IMR-90 (cell line): Measurements from ENCODE around the gene DNMT3A. TPM values are rescaled to one million over a fixed set of nuclear protein-coding genes. Genes with fewer than 3 reads are reported as not detected.
A peak's percentile ranks its signal among the peaks of the same experiment; 100 is the strongest.

Experiments used
- ATAC-seq: fragments of 200-7000 bp; cut with Tn5 transposase; 2 replicates; pipeline ENCODE4 v1.9.1; 2020; ENCODE audit warnings: low read depth, mild to moderate bottlenecking, moderate library complexity
- BruUV-seq: library from RNA; stranded (reverse); fragments of 400-500 nt; replicated peaks from 2 replicates; lab custom pipeline; 2021; lab: Mats Ljungman, UMichigan
- CTCF ChIA-PET: fragments of 300-600 bp; formaldehyde crosslinking; extraction: SDS; loops from one replicate; lab custom pipeline; 2021; ENCODE audit warnings: antibody characterized with exemption; lab: Yijun Ruan, JAX
- POLR2A ChIA-PET: fragments of 300-600 bp; sonication (Branson Sonifier 250); formaldehyde crosslinking; loops from one replicate; lab custom pipeline; 2022; ENCODE audit warnings: antibody characterized with exemption; ENCODE audit not compliant: unreplicated experiment; lab: Charles Lee
- DNase-seq: peaks from one replicate; pipeline ENCODE4 v3.0.0; 2013
- H2AFZ ChIP-seq: replicated peaks from 2 replicates; pipeline ENCODE3; 2013; ENCODE audit warnings: low read length, mild to moderate bottlenecking; ENCODE audit not compliant: poor library complexity
- H2AK5ac ChIP-seq: 2 replicates; pipeline ENCODE4 v1.6.1; 2013; ENCODE audit warnings: low read depth, low read length, inconsistent platforms
- H2AK9ac ChIP-seq: replicated peaks from 2 replicates; pipeline ENCODE3; 2013; ENCODE audit warnings: mild to moderate bottlenecking, low read depth, low read length, moderate library complexity; ENCODE audit not compliant: poor library complexity
- H2BK120ac ChIP-seq: 2 replicates; pipeline ENCODE4 v1.6.1; 2013; ENCODE audit warnings: low read depth, low read length, inconsistent platforms
- H2BK15ac ChIP-seq: 3 replicates; pipeline ENCODE4 v1.6.1; 2013; ENCODE audit warnings: low read depth, low read length, inconsistent platforms
- H2BK20ac ChIP-seq: 2 replicates; pipeline ENCODE4 v1.6.1; 2013; ENCODE audit warnings: low read depth, mild to moderate bottlenecking, inconsistent platforms, low read length, moderate library complexity
- H2BK5ac ChIP-seq: 2 replicates; pipeline ENCODE4 v1.6.1; 2013; ENCODE audit warnings: mild to moderate bottlenecking, low read depth, low read length, inconsistent platforms; ENCODE audit not compliant: poor library complexity, severe bottlenecking
- H3K14ac ChIP-seq: replicated peaks from 2 replicates; pipeline ENCODE4 v1.6.1; 2013; ENCODE audit warnings: low read depth, low read length, inconsistent platforms
- H3K18ac ChIP-seq: 2 replicates; pipeline ENCODE4 v1.6.1; 2013; ENCODE audit warnings: low read depth, low read length, control low read depth
- H3K23ac ChIP-seq: 2 replicates; pipeline ENCODE4 v1.6.1; 2013; ENCODE audit warnings: low read depth, low read length, inconsistent platforms
- H3K27ac ChIP-seq: 2 replicates; pipeline ENCODE4 v1.5.1; 2013; ENCODE audit warnings: mild to moderate bottlenecking, control low read depth, low read length; ENCODE audit not compliant: insufficient read depth
- H3K27me3 ChIP-seq: 2 replicates; pipeline ENCODE4 v1.6.1; 2013; ENCODE audit warnings: low read length; ENCODE audit not compliant: control insufficient read depth, insufficient read depth
- H3K36me3 ChIP-seq: 2 replicates; pipeline ENCODE4 v1.6.1; 2013; ENCODE audit warnings: low read length, mixed read lengths; ENCODE audit not compliant: control insufficient read depth, insufficient read depth
- H3K4ac ChIP-seq: 2 replicates; pipeline ENCODE4 v1.6.1; 2013; ENCODE audit warnings: low read depth, low read length, inconsistent platforms
- H3K4me1 ChIP-seq: 2 replicates; pipeline ENCODE4 v1.6.1; 2013; ENCODE audit warnings: low read length, mixed read lengths; ENCODE audit not compliant: control insufficient read depth, insufficient read depth
- H3K4me2 ChIP-seq: 2 replicates; pipeline ENCODE4 v1.6.1; 2013; ENCODE audit warnings: low read depth, mild to moderate bottlenecking, control low read depth, low read length, moderate library complexity
- H3K4me3 ChIP-seq: 2 replicates; pipeline ENCODE4 v1.5.1; 2013; ENCODE audit warnings: low read depth, mild to moderate bottlenecking, control low read depth, low read length, moderate library complexity; ENCODE audit not compliant: insufficient read depth
- H3K56ac ChIP-seq: 2 replicates; pipeline ENCODE4 v1.6.1; 2013; ENCODE audit warnings: low read length, inconsistent platforms; ENCODE audit not compliant: insufficient read depth; ENCODE audit errors: extremely low read depth
- H3K79me1 ChIP-seq, 2 experiments: 2 replicates each; pipeline ENCODE4 v1.6.1; 2013; ENCODE audit warnings: low read length in 2 of 2, inconsistent platforms in 1 of 2, low read depth in 1 of 2
- H3K9ac ChIP-seq: 2 replicates; pipeline ENCODE4 v1.6.1; 2013; ENCODE audit warnings: low read depth, low read length, control low read depth
- H3K9me1 ChIP-seq: 2 replicates; pipeline ENCODE4 v1.6.1; 2013; ENCODE audit warnings: low read length, inconsistent platforms; ENCODE audit not compliant: insufficient read depth
- H3K9me3 ChIP-seq: 2 replicates; pipeline ENCODE4 v1.6.1; 2013; ENCODE audit warnings: low read length; ENCODE audit not compliant: control insufficient read depth, insufficient read depth
- H4K20me1 ChIP-seq: 2 replicates; pipeline ENCODE4 v1.6.1; 2013; ENCODE audit warnings: low read length, inconsistent platforms; ENCODE audit not compliant: insufficient read depth
- H4K5ac ChIP-seq: 2 replicates; pipeline ENCODE4 v1.6.1; 2013; ENCODE audit warnings: mild to moderate bottlenecking, low read depth, low read length, control low read depth
- H4K8ac ChIP-seq, 2 experiments: 2 replicates each; pipeline ENCODE4 v1.6.1; 2013; ENCODE audit warnings: low read depth in 2 of 2, low read length in 2 of 2, control low read depth in 1 of 2, inconsistent platforms in 1 of 2
- H4K91ac ChIP-seq: 2 replicates; pipeline ENCODE4 v1.6.1; 2013; ENCODE audit warnings: low read depth, low read length, inconsistent platforms; ENCODE audit not compliant: insufficient read depth
- BHLHE40 ChIP-seq: fragments of 150-350 bp; IDR thresholded peaks from 2 replicates; pipeline ENCODE4 v1.6.1; 2016; ENCODE audit warnings: mild to moderate bottlenecking, low read depth, low read length
- CHD1 ChIP-seq: IDR thresholded peaks from 2 replicates; pipeline ENCODE4 v1.6.1; 2012; ENCODE audit warnings: low read depth, low read length, improper control_type of control experiment
- CTCF ChIP-seq: conservative IDR thresholded peaks from 2 replicates; pipeline ENCODE4 v1.5.1; 2012; ENCODE audit warnings: mild to moderate bottlenecking, low read depth, low read length, improper control_type of control experiment
- ELK1 ChIP-seq: fragments of 150-350 bp; IDR thresholded peaks from 2 replicates; pipeline ENCODE4 v1.6.1; 2016; ENCODE audit warnings: low read depth, mild to moderate bottlenecking, low read length, moderate library complexity, borderline replicate concordance
- FOS ChIP-seq: fragments of 150-350 bp; IDR thresholded peaks from 2 replicates; pipeline ENCODE4 v1.6.1; 2016; ENCODE audit warnings: low read depth, low read length
- MAFK ChIP-seq: IDR thresholded peaks from 2 replicates; pipeline ENCODE4 v1.6.1; 2012; ENCODE audit warnings: low read depth, low read length, improper control_type of control experiment
- MAZ ChIP-seq: IDR thresholded peaks from 2 replicates; pipeline ENCODE4 v1.6.1; 2012; ENCODE audit warnings: low read depth, mild to moderate bottlenecking, low read length, improper control_type of control experiment, moderate library complexity, borderline replicate concordance
- MXI1 ChIP-seq: IDR thresholded peaks from 2 replicates; pipeline ENCODE4 v1.6.1; 2012; ENCODE audit warnings: low read depth, mild to moderate bottlenecking, low read length, moderate library complexity, borderline replicate concordance
- NFE2L2 ChIP-seq: fragments of 150-350 bp; IDR thresholded peaks from 2 replicates; pipeline ENCODE4 v1.6.1; 2016; ENCODE audit warnings: low read depth, mild to moderate bottlenecking, low read length
- RAD21 ChIP-seq: IDR thresholded peaks from 2 replicates; pipeline ENCODE4 v1.6.1; 2012; ENCODE audit warnings: low read length, improper control_type of control experiment
- RCOR1 ChIP-seq: IDR thresholded peaks from 2 replicates; pipeline ENCODE4 v1.6.1; 2012; ENCODE audit warnings: mild to moderate bottlenecking, low read length, improper control_type of control experiment; ENCODE audit not compliant: insufficient replicate concordance
- RFX5 ChIP-seq: IDR thresholded peaks from 2 replicates; pipeline ENCODE4 v1.8.0; 2012; ENCODE audit warnings: low read depth, mild to moderate bottlenecking, low read length, moderate library complexity
- SMC3 ChIP-seq: fragments of 150-350 bp; IDR thresholded peaks from 2 replicates; pipeline ENCODE4 v1.6.1; 2016; ENCODE audit warnings: low read depth, mild to moderate bottlenecking, antibody characterized with exemption, low read length, moderate library complexity
- WGBS, 2 experiments: methylation state at CpG; one replicate each; pipeline versions ENCODE4 v1.1.5 to v1.1.7; 2013; ENCODE audit warnings: missing lambda C conversion rate in 2 of 2; ENCODE audit not compliant: insufficient read length in 1 of 2; ENCODE audit errors: extremely low coverage in 2 of 2; 5-methylcytosine and 5-hydroxymethylcytosine counted together
- dilution Hi-C: fragments of 300-500 bp; cut with HindIII; formaldehyde crosslinking; loops from one replicate; pipeline ENCODE4 v1.14.3; 2018; ENCODE audit warnings: low sequenced_read_pairs; ENCODE audit not compliant: unreplicated experiment
- in situ Hi-C: fragments of 300-500 bp; cut with MboI; formaldehyde crosslinking; loops from 3 replicates; pipeline ENCODE4 v1.14.3; 2019; ENCODE audit warnings: low sequenced_read_pairs, inconsistent platforms, mixed read lengths
- intact Hi-C: fragments of 100-400 bp; cut with micrococcal nuclease; formaldehyde crosslinking; loops from 2 replicates; pipeline ENCODE4 v1.10.0; 2022
- polyA plus RNA-seq, 3 experiments: library from polyadenylated mRNA; depleted of rRNA; stranded (reverse); fragments of >200 nt; gene quantifications; 2 replicates each; pipeline ENCODE4 v1.2.3, GENCODE V29; 2012; ENCODE audit warnings: low replicate concordance in 1 of 3
- total RNA-seq: library from RNA; depleted of rRNA; stranded (reverse); fragments of >200 nt; gene quantifications from 2 replicates; pipeline ENCODE4 v1.2.3, GENCODE V29; 2012
- TF ChIP-seq, protein P1 (sequence below): fragments of 150-350 bp; IDR thresholded peaks from 2 replicates; pipeline ENCODE4 v1.6.1; 2017; ENCODE audit warnings: mild to moderate bottlenecking, antibody characterized with exemption, low read length, low read depth

Gene DNMT3A
- total and polyA plus RNA-seq, 2 of the 4 experiments (the other 2 are of a cell fraction) = 4.4 to 9.7 TPM

- ATAC-seq (no peak), DNase-seq (no peak)
- Histone ChIP-seq H3K23ac (peak overlapping the region; percentile 66; the same call in 1 of the 2 replicates), H3K4ac (no peak overlapping the region), H3K4me1 (peaks cover 1% of the 10 kb centered on the region; the same call in 1 of the 2 replicates), H3K14ac (no peak overlapping the region), H2BK5ac (no peak overlapping the region), H3K36me3 (no peaks in the 10 kb centered on the region), H3K9ac (no peak overlapping the region), H3K27ac (no peak overlapping the region), H3K4me2 (no peak overlapping the region), H3K56ac (no peak overlapping the region), H4K91ac (no peak overlapping the region), H2AK5ac (no peak overlapping the region), H3K9me3 (no peaks in the 10 kb centered on the region), H3K4me3 (no peak overlapping the region), H4K20me1 (no peaks in the 10 kb centered on the region), H3K27me3 (no peaks in the 10 kb centered on the region), H2AFZ (peak overlapping the region; percentile 86), H4K8ac (no peak overlapping the region; a peak in 1 of 4 replicates), H2BK15ac (no peak overlapping the region), H3K9me1 (no peaks in the 10 kb centered on the region; the same call in 1 of the 2 replicates), H2BK120ac (no peak overlapping the region), H3K18ac (no peak overlapping the region), H4K5ac (no peak overlapping the region), H3K79me1 (no peaks in the 10 kb centered on the region), H2BK20ac (no peak overlapping the region), H2AK9ac (peak overlapping the region; percentile 66)
- dilution Hi-C loops = no loop called here
- TF ChIP-seq ELK1 (no peak), CTCF (no peak), RAD21 (no peak), SMC3 (no peak), FOS (no peak), RCOR1 (no peak), NFE2L2 (no peak), BHLHE40 (no peak), RFX5 (no peak), CHD1 (no peak), MAFK (no peak), MAZ (no peak), MXI1 (no peak)
- TF ChIP-seq, protein P1, sequence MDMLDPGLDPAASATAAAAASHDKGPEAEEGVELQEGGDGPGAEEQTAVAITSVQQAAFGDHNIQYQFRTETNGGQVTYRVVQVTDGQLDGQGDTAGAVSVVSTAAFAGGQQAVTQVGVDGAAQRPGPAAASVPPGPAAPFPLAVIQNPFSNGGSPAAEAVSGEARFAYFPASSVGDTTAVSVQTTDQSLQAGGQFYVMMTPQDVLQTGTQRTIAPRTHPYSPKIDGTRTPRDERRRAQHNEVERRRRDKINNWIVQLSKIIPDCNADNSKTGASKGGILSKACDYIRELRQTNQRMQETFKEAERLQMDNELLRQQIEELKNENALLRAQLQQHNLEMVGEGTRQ = no peak
- intact Hi-C loops = loop anchor here (5.0 to 10.0 kb wide), 3 partner anchors 156 to 363 kb away; partner anchors contain the start of gene EFR3B
- BruUV-seq = no TSS peak
- in situ Hi-C loops = no loop called here
- no CpG with 5 or more reads among the region's 4 CpGs for WGBS, 2 experiments
- ChIA-PET POLR2A (no interaction called here), CTCF (interaction anchor here (2.7 kb wide), 1 partner anchor 222 kb away, joined by 16 read pairs; no protein-coding TSS in a partner anchor)
These were observed 143.6 kb downstream of the DNMT3A start for GRCh38 chr2:25198209-25198525.
